ENCODE measurements around the gene SLC19A1.
"Not testable (repeated sequence)": the region's sequence is repeated elsewhere in the genome, so short reads cannot be mapped to it uniquely, and the experiment has no call there.

The SLC19A1 gene

GRCh38 chr21:45572783-45573451 lies 30.7 kb upstream of the SLC19A1 start:
- TF ChIP-seq, protein P1, sequence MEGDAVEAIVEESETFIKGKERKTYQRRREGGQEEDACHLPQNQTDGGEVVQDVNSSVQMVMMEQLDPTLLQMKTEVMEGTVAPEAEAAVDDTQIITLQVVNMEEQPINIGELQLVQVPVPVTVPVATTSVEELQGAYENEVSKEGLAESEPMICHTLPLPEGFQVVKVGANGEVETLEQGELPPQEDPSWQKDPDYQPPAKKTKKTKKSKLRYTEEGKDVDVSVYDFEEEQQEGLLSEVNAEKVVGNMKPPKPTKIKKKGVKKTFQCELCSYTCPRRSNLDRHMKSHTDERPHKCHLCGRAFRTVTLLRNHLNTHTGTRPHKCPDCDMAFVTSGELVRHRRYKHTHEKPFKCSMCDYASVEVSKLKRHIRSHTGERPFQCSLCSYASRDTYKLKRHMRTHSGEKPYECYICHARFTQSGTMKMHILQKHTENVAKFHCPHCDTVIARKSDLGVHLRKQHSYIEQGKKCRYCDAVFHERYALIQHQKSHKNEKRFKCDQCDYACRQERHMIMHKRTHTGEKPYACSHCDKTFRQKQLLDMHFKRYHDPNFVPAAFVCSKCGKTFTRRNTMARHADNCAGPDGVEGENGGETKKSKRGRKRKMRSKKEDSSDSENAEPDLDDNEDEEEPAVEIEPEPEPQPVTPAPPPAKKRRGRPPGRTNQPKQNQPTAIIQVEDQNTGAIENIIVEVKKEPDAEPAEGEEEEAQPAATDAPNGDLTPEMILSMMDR (conservative IDR thresholded peaks at IDR 0.05; ENCODE audit: low read depth, low read length), result no peak
- no peak overlapping the region for H3K4me3 ChIP-seq (ENCODE audit: low read length)
- DNase-seq (ENCODE audit: low read depth), result no peak

DNA sequence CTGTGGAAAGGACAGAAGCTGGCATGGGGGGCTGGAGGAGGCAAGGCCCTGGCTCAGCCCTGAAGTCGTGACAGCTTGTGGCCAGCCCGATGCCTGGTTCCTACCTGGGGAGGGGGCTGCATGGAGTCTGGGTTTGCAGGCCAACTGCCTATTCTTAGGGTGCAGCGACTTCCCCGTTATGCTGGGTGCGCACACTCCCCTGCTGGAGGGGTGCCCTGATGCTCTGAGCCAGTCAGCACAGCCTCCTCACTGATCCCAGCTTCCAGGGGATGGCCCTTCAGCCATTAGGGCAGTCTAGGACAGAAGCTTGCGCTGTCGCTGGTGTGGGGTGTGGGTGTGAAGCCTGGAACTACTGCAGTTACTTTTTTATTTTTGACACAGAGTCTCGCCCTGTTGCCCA lies 30.0 kb upstream of the SLC19A1 start:
- DNase-seq (ENCODE audit: low read depth), result no peak
- H3K4me3 ChIP-seq (ENCODE audit: low read length), result no peak overlapping the region
- TF ChIP-seq, protein P1 (conservative IDR thresholded peaks at IDR 0.05; ENCODE audit: low read depth, low read length), result no peak

DNA sequence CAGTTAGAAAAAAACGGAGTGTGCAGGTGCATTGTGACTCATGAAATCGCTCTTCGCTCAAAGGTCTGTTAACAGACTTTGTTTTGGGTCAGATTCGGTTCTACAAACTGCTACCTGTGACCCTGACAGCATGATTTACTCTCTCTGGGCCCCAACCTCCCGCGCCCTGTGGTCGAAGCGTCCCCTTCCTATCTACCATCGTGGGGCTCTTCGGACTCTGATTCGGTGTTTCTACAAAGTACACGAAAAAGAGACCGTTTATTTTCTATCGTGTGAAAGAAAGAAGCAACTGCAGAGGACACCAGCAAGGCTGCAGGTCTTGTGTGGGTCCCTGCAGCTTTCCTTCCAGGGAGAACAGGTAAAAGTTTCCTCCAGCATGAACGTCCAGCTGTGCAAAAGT lies 29.4 kb upstream of the SLC19A1 start:
- TF ChIP-seq, protein P1 (conservative IDR thresholded peaks at IDR 0.05; ENCODE audit: low read depth, low read length), result no peak
- H3K4me3 ChIP-seq (ENCODE audit: low read length), result no peak overlapping the region

DNA sequence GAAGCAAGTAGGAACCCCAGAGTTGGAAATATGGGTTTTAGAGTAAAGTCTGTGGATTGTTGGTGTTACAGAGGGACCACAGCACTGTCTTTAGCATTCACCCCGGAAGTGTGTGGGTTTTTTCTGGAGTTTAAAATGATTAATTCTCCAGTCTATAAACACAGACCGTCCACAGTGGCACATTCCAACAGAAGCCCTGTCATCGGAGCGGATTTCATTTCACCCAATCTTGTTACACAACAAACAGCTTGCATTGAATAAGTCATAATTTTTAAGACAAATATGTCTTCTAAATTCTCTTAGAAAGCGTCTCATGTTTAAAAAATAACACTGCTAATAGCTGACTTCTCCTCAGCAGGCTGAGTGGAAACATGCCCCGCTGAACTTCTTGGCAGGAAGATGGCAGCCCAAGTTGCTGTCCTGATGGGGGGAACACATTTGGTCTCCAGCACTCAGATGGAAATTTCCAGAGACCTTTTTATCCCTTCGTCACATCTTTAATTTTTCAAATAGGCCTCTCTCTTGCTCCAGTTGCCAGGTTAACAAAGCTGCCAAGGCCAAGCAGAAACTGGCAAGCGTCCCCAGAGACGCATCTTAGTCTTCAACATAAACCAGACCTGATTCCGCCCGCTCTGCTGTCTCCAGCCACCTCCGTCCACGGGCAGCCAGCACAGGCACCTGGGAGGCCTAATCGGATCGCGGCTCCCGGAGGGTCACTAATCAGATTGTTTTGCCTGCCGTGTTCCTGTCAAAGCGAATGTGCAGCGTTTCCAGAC lies 28.8 kb upstream of the SLC19A1 start:
- TF ChIP-seq, protein P1 (conservative IDR thresholded peaks at IDR 0.05; ENCODE audit: low read depth, low read length), result no peak
- no peak overlapping the region for H3K4me3 ChIP-seq (ENCODE audit: low read length)
- no peak for DNase-seq (ENCODE audit: low read depth)

More for the DNA sequence above, 29.4 kb upstream of the SLC19A1 start:
- no peak for DNase-seq (ENCODE audit: low read depth)

- TF ChIP-seq, protein P1 (conservative IDR thresholded peaks at IDR 0.05; ENCODE audit: low read depth, low read length), result no peak
- H3K4me3 ChIP-seq (ENCODE audit: low read length), result no peak overlapping the region
- no peak for DNase-seq (ENCODE audit: low read depth)
Observed at GRCh38 chr21:45570071-45570470, 27.8 kb upstream of the SLC19A1 start.

- TF ChIP-seq, protein P1 (conservative IDR thresholded peaks at IDR 0.05; ENCODE audit: low read depth, low read length), result no peak
Observed at GRCh38 chr21:45568383-45568782, 26.1 kb upstream of the SLC19A1 start.

DNA sequence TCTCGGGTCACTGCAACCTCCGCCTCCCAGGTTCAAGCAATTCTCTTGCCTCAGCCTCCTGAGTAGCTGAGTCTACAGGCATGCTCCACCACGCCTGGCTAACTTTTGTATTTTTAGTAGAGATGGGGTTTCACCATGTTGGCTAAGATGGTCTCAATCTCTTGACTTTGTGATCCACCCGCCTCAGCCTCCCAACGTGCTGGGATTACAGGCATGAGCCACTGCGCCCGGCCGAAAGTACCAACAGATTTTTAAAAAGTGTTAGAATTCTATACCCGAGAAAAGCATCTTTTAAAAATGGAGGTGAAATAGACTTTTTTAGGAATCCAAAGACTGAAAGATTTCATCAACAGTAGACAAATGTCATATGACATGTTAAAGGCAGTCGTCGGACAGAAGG lies 21.9 kb upstream of the SLC19A1 start:
- not testable (repeated sequence) for DNase-seq (ENCODE audit: low read depth)

More at GRCh38 chr21:45568383-45568782, 26.1 kb upstream of the SLC19A1 start:
- H3K4me3 ChIP-seq (ENCODE audit: low read length), result no peak overlapping the region
- DNase-seq (ENCODE audit: low read depth), result no peak

More for the DNA sequence above, 21.9 kb upstream of the SLC19A1 start:
- H3K4me3 ChIP-seq (ENCODE audit: low read length), result not testable (repeated sequence)

All from retinal pigment epithelial cell (primary cell).